GM18873 (cell line): ENCODE results near the gene FUBP3.
"Not testable (repeated sequence)": the region's sequence is repeated elsewhere in the genome, so short reads cannot be mapped to it uniquely, and the experiment has no call there.

Experiments
- ATAC-seq: cut with Tn5 transposase; IDR thresholded peaks from one replicate; pipeline ENCODE4 v1.9.1; 2021; ENCODE audit warnings: mild to moderate bottlenecking, moderate library complexity, moderate number of reproducible peaks; ENCODE audit not compliant: unreplicated experiment, low FRiP score

FUBP3 gene

DNA sequence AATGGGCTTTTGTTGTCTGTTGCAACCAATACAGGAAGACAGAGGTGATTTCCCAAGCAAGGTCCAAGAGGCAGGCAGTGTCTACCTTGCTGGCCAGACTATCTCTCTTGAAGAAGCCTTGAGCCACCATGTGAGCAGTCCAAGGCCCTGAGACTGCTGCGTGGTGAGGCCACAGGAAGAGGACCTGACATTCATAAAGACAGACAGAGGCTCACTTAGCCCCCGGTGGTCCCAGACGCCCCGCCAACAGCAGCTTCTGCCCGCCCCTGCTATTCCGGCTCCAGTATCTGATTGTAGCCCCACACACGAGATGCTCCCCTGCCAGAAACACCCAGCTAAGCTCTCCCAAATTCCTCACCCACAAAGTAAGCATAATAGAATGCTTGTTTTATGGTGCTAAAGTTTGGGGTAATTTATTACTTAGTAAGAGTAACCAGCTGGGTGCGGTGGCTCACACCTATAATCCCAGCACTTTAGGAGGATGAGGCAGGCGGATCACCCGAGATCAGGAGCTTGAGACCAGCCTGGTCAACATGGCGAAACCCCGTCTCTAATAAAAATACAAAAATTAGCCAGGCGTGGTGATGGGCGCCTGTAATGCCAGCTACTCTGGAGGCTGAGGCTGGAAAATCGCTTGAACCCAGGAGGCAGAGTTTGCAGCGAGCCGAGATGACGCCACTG lies 22.8 kb upstream of the FUBP3 start:
- no peak for ATAC-seq

GRCh38 chr9:130557077-130557468 lies 22.3 kb upstream of the FUBP3 start:
- no peak for ATAC-seq

- ATAC-seq: no peak
Observed at GRCh38 chr9:130561056-130561455, 18.3 kb upstream of the FUBP3 start.

DNA sequence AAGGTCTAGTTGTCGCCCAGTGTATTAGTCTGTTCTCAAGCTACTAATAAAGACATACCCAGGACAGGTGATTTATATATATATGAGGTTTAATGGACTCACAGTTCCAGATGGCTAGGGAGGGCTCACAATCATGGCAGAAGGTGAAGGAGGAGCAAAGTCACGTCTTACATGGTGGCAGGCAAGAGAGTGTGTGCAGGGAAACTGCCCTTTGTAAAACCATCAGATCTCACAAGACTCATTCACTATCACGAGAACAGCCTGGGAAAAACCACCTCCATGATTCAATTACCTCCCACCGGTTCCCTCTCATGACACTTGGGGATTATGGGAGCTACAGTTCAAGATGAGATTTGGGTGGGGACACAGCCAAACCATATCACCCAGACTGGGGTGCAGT lies 16.9 kb upstream of the FUBP3 start:
- not testable (repeated sequence) for ATAC-seq

- no peak for ATAC-seq
Observed at GRCh38 chr9:130563797-130564196, 15.6 kb upstream of the FUBP3 start.

GRCh38 chr9:130565792-130566191 lies 13.6 kb upstream of the FUBP3 start:
- no peak for ATAC-seq

- no peak for ATAC-seq
Observed at GRCh38 chr9:130570208-130570607, 9.2 kb upstream of the FUBP3 start.

DNA sequence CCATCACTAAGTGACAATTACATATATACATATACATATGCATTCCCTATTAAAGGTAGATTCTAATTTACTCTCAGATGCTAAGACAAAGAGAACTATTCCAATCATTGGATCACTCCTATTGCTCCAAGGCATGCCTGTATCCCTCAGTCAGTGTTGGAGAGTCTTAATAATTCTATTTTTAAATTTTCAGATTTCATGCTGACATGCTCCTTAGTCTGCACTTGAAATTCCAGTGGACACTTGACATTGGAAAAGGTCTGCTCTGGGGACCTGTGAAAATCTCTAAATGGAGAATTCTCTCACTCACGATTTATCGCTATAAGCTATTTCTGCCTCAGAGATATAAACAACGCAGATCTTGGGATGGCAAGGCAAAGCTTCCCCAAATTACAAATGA lies 3.9 kb upstream of the FUBP3 start:
- no peak for ATAC-seq

DNA sequence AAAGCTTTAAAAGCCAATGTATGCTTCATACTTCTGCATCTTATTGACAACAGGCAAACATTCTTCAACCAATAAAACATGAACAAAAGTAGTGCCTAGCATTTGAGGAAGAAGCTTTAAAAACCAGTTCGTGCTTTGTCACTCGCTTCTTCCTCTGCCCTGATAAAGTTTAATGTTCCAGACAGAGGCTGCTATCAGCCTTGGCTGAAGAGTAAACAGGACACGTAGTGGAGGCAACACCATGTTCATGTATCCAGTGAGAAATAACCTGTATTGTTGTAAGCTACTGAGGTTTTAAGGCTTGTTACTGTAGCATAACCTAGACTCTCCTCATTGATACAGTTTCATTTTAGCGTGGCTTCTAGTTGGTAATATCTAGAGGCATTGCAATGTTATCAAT lies 3.2 kb upstream of the FUBP3 start:
- no peak for ATAC-seq

- ATAC-seq: peak; percentile 32
Observed at GRCh38 chr9:130579738-130580463, 524 bp downstream of the FUBP3 start.

DNA sequence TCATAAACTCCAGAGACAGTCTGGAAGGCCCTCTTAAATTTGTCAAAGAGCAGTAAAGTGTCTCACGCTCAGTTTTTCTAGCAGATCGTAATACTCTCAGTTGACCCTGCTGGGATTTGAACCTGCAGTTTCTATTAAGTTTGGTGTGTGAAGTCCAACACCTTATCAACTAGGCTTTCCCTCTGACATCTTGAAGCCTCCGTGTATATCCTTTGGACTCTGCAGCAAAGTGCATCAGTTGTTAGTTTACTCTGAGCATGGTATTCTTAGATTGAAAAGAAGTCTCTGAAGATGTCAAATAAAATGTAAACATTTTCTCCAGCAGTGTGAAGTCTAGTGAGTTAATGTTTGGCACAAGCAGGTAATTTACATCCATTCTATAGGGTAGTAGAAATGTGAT lies 2.4 kb downstream of the FUBP3 start:
- ATAC-seq: no peak

GRCh38 chr9:130583271-130583670 lies 3.9 kb downstream of the FUBP3 start:
- ATAC-seq: no peak

DNA sequence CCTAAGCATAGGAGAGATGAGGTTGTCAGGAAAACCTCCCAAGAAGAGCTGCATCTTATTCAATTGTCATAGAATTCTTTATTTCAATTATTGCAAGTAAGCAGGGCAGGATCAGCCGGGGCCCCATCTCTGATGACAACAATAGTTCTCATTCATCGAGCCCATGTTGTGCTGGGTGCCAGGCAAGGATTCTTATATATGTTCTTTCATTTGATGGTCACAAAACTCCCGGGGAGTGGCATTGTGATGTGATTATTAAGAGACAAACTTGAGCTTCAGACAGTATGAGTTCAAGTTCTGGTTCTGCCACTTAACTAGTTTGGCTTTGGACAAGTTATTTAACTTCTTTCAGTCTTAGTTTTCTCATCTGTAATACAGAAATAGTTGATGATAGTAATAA lies 8.5 kb downstream of the FUBP3 start:
- ATAC-seq: no peak

- no peak for ATAC-seq
Observed at GRCh38 chr9:130588416-130588815, 9.0 kb downstream of the FUBP3 start.

- ATAC-seq: no peak
Observed at GRCh38 chr9:130589754-130590153, 10.4 kb downstream of the FUBP3 start.

- ATAC-seq: no peak
Observed at GRCh38 chr9:130590305-130590704, 10.9 kb downstream of the FUBP3 start.

- ATAC-seq: no peak
Observed at GRCh38 chr9:130593020-130593419, 13.6 kb downstream of the FUBP3 start.

GRCh38 chr9:130597228-130597627 lies 17.9 kb downstream of the FUBP3 start:
- ATAC-seq: no peak

GRCh38 chr9:130598188-130598587 lies 18.8 kb downstream of the FUBP3 start:
- ATAC-seq: no peak

DNA sequence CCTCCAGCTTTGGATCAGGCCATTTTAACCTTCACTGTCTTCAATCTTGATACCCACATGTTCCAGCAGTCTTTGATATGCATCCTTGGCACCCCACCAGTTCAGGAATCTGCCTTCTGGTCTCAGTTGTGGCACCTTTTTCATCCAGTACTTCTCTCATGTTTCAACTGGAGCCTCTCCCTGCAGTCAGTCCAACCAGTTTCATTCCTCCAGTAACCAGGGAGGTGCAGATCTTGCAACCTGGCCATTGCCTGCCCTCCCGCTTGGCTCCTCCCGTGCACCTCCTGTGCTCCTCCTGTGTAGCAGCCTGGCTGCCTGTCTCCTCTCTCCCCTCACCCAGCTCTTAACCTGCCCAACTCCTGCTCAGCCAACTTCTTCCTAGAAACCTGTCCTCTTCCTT lies 20.2 kb downstream of the FUBP3 start:
- ATAC-seq: no peak

DNA sequence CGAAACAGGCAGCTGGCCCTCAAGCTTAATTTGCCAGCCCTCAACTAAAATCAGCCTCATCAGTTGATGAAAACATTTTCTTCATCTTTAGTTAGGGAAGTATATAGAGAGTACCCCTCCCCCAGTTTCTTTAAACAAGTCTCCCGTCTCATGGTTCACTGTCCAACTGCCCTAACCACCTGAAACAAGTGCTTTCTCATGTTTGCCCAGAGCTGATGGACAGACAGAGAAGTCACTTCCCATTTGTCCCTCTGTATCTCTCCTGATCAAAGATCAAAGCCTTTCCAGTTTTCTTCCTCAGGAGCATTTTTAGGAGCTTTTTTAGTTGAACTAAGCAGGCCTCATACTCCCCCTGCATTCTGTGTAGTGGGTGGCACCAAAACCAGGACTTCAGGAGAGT lies 21.7 kb downstream of the FUBP3 start:
- ATAC-seq: no peak

GRCh38 chr9:130604295-130604694 lies 24.9 kb downstream of the FUBP3 start:
- no peak for ATAC-seq
